IPS DF 4.7 (cell line): Measurements from ENCODE around the gene PMEL.
"Not testable (repeated sequence)": the region's sequence is repeated elsewhere in the genome, so short reads cannot be mapped to it uniquely, and the experiment has no call there.

Source experiments
- DNase-seq: peaks from one replicate; pipeline ENCODE4 v3.0.0-alpha.2; 2013; ENCODE audit warnings: low spot score; ENCODE audit errors: extremely low read depth

Gene PMEL

GRCh38 chr12:55983232-55983842 is 17.5 kb upstream of the PMEL start:
- no peak for DNase-seq

- DNase-seq, result no peak
Observed at GRCh38 chr12:55982319-55982936, 16.6 kb upstream of the PMEL start.

- DNase-seq, result not testable (repeated sequence)
Observed at GRCh38 chr12:55981882-55982281, 16.0 kb upstream of the PMEL start.

- no peak for DNase-seq
Observed at GRCh38 chr12:55979069-55979468, 13.2 kb upstream of the PMEL start.

- no peak for DNase-seq
Observed at GRCh38 chr12:55978393-55978792, 12.6 kb upstream of the PMEL start.

GRCh38 chr12:55974308-55974730 is 8.5 kb upstream of the PMEL start:
- DNase-seq, result no peak

GRCh38 chr12:55973599-55974307 is 7.9 kb upstream of the PMEL start, which contains the start of gene RAB5B:
TSS of gene RAB5B (plus strand) at chr12:55974078. CDS start at chr12:55986961, 12,883 bp downstream.
- peak; percentile 100 for DNase-seq

- no peak for DNase-seq
Observed at GRCh38 chr12:55972911-55973598, 7.2 kb upstream of the PMEL start.

- DNase-seq, result no peak
Observed at GRCh38 chr12:55972456-55972855, 6.6 kb upstream of the PMEL start.

- no peak for DNase-seq
Observed at GRCh38 chr12:55972042-55972441, 6.2 kb upstream of the PMEL start.

- DNase-seq, result no peak
Observed at GRCh38 chr12:55970775-55971174, 4.9 kb upstream of the PMEL start.

- no peak for DNase-seq
Observed at GRCh38 chr12:55969356-55969755, 3.5 kb upstream of the PMEL start.

GRCh38 chr12:55966408-55967281 is 803 bp upstream of the PMEL start, which contains the start of gene CDK2:
TSS of gene CDK2 (plus strand) at chr12:55966830. CDS start at chr12:55967009, 179 bp downstream.
- DNase-seq, result no peak

- no peak for DNase-seq
Observed at GRCh38 chr12:55965240-55965639, 602 bp downstream of the PMEL start.

GRCh38 chr12:55963760-55964159 is 2.1 kb downstream of the PMEL start:
- DNase-seq, result no peak

GRCh38 chr12:55957106-55957859 is 8.6 kb downstream of the PMEL start:
- DNase-seq, result no peak

GRCh38 chr12:55955800-55956508 is 9.9 kb downstream of the PMEL start:
- DNase-seq, result no peak

- no peak for DNase-seq
Observed at GRCh38 chr12:55955344-55955743, 10.5 kb downstream of the PMEL start.

GRCh38 chr12:55946553-55946952 is 19.3 kb downstream of the PMEL start:
- DNase-seq, result no peak
